Activated naive CD8-positive, alpha-beta T cell treated with anti-CD3 and anti-CD28 coated beads for 36 hours (primary cell): Measurements from ENCODE around the gene AMBP. TPM values are rescaled to one million over a fixed set of nuclear protein-coding genes. Genes with fewer than 3 reads are reported as not detected.

Experiments used
- DNase-seq: peaks from one replicate; pipeline ENCODE4 v3.0.0; 2021
- H3K27ac Mint-ChIP-seq: one replicate; pipeline ENCODE4 v1.8.0; 2022; ENCODE audit warnings: mild to moderate bottlenecking, moderate library complexity, mixed read lengths
- H3K27me3 Mint-ChIP-seq: one replicate; pipeline ENCODE4 v1.8.0; 2022; ENCODE audit warnings: mild to moderate bottlenecking, mixed read lengths
- H3K36me3 Mint-ChIP-seq: one replicate; pipeline ENCODE4 v1.8.0; 2021; ENCODE audit warnings: mild to moderate bottlenecking, mixed read lengths
- H3K4me1 Mint-ChIP-seq: one replicate; pipeline ENCODE4 v1.8.0; 2021; ENCODE audit warnings: mixed read lengths
- H3K4me3 Mint-ChIP-seq: one replicate; pipeline ENCODE4 v1.8.0; 2022; ENCODE audit warnings: mild to moderate bottlenecking, moderate library complexity, mixed read lengths
- H3K9me3 Mint-ChIP-seq: one replicate; pipeline ENCODE4 v1.8.0; 2022; ENCODE audit warnings: mixed read lengths
- total RNA-seq, 2 experiments: library from RNA; stranded (reverse); gene quantifications; one replicate each; pipeline ENCODE4 v1.2.3, GENCODE V29; 2021

The AMBP gene
- total RNA-seq, 2 experiments from 2014 or later: not detected

GRCh38 chr9:114099669-114100270 is 21.7 kb upstream of the AMBP start:
- DNase-seq: no peak
- peaks cover 52% of the 10 kb centered on the region for H3K27me3 Mint-ChIP-seq
- H3K4me3 Mint-ChIP-seq: no peak overlapping the region
- H3K27ac Mint-ChIP-seq: no peak overlapping the region
- peaks cover 6% of the 10 kb centered on the region for H3K4me1 Mint-ChIP-seq
- H3K36me3 Mint-ChIP-seq: no peaks in the 10 kb centered on the region
- peaks cover 7% of the 10 kb centered on the region for H3K9me3 Mint-ChIP-seq

DNA sequence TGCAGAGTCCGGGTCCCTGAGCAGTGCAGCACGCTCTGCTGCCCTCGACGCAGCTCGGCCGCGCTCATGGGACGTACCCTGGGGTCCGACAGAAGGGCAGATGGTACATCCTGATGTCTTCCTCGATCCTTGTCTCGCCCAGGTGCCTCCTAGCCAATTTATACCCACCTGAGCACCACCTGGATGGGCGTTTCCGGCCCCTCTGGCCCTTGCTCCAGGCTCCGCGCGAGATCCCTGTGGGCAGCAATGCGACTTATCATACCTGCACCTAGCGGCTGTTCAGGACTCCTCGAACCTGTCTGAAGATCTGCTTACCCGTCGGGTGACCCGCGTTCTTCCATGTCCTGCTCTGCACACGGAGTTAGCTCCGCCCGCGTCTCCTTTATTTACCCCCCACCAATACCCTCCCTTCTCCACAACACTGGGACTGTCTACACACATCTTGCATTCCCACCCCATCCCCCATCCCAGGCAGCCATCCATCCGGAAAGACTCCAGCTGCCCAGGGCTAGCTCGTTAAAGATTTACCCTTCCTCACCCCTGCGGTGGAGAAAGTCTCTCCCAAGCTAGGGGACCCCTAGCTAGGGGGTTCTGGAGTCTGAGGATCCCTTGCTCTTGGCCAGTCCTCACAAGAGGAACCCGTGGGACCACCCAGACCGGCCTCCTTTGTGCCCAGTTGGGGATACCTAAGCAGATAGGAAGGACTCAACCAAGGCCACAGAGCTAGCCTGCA is 21.0 kb upstream of the AMBP start, which contains the start of gene KIF12:
Gene KIF12, minus strand, starts transcription at position 357 of the 733 bp plus-strand sequence. Its CDS starts 16 bp downstream, at position 341.
- Mint-ChIP-seq H3K27ac (no peak within 1 kb of the TSS), H3K4me3 (no peak within 1 kb of the TSS), H3K4me1 (peaks cover 6% of the 10 kb centered on the region), H3K9me3 (peaks cover 7% of the 10 kb centered on the region), H3K27me3 (peaks cover 57% of the 10 kb centered on the region), H3K36me3 (no peaks in the 10 kb centered on the region)
- no peak for DNase-seq

DNA sequence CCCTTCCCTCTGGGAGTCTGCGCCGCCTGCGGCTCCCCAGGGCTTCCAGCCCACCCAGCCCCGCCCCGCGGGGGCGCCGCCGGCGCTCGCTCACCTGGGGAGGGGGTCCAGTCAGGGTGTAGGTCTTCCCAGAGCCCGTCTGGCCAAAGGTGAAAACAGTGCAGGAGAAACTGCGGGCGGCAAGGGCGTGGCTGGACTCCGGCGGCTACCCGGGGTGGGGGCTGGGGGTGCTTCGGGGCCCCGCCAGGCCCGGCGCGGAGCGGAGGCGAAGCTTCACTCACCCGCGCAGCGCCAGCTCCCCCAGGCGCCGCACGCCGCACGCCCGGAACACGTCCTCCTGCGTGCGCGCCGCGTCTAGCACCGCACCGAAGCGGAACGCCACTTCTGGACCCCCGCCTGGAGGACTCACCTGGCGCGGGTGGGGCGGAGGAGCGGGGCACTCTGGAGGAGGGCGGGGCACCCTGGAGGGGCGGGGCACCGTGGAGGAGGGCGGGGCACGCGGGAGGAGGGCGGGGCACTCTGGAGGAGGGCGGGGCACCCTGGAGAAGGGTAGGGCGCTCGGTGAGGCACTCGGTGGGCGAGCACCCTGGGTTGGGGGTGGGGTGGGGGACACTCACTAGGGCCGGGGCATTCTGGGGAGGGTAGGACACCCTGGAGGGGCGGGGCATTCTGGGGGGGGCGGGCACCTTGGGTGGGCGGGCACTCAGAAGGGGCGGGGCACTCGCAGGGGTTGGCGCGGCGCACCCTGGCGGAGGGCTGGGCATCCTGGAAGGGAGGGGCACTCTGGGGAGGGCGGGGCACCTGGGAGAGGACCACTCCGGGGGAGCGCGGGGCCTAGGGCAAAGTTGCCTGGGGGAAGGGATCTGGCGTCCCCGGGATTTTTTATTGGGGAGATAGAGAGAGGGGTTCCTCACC is 20.2 kb upstream of the AMBP start:
- H3K27me3 Mint-ChIP-seq: peaks cover 60% of the 10 kb centered on the region
- no peak overlapping the region for H3K27ac Mint-ChIP-seq
- no peaks in the 10 kb centered on the region for H3K36me3 Mint-ChIP-seq
- peaks cover 6% of the 10 kb centered on the region for H3K4me1 Mint-ChIP-seq
- peaks cover 7% of the 10 kb centered on the region for H3K9me3 Mint-ChIP-seq
- DNase-seq: peak; percentile 35
- H3K4me3 Mint-ChIP-seq: no peak overlapping the region

GRCh38 chr9:114097613-114098020 is 19.5 kb upstream of the AMBP start:
- Mint-ChIP-seq H3K4me3 (no peak overlapping the region), H3K36me3 (no peaks in the 10 kb centered on the region), H3K9me3 (peaks cover 6% of the 10 kb centered on the region), H3K27me3 (peaks cover 56% of the 10 kb centered on the region), H3K27ac (no peak overlapping the region), H3K4me1 (peaks cover 6% of the 10 kb centered on the region)
- DNase-seq: no peak

DNA sequence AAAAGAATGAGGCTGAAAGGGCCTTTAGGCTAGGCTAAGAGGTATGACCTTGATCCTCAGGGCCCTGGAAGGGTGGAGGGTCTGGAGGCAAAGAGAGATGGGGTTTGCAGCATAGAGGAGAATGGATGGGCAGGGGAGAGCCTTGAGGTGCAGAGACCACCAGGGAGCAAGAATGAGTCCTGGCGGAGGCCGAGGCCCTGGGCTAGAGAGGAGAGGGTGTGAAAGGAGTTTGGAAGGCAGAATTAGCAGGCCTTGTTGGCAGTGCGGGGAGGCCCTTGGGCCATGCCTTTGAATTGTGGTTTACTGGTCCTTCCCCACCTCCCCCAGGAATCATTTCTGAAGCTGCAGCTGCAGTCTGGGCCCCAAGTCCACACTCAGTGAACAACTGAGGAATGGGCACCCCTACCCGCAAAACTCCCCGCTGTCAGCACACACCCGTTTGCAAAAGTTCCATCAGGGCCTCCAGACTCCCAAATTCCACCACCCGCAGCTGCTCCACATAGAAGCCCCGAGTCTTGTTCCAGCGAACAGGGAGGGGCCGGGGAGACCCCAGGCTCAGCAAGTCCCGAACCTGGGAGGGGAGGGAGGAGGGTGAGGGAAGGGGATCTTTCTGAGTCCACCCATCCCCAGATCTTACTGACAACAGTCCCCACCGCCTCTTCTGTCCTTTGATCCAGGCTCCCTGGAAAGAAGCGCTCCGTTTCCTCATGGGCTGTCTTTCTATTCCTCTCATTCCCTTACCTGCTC is 18.9 kb upstream of the AMBP start:
- Mint-ChIP-seq H3K27ac (no peak overlapping the region), H3K36me3 (no peaks in the 10 kb centered on the region), H3K9me3 (peaks cover 3% of the 10 kb centered on the region), H3K4me1 (peaks cover 6% of the 10 kb centered on the region), H3K4me3 (no peak overlapping the region), H3K27me3 (peaks cover 53% of the 10 kb centered on the region)
- no peak for DNase-seq

DNA sequence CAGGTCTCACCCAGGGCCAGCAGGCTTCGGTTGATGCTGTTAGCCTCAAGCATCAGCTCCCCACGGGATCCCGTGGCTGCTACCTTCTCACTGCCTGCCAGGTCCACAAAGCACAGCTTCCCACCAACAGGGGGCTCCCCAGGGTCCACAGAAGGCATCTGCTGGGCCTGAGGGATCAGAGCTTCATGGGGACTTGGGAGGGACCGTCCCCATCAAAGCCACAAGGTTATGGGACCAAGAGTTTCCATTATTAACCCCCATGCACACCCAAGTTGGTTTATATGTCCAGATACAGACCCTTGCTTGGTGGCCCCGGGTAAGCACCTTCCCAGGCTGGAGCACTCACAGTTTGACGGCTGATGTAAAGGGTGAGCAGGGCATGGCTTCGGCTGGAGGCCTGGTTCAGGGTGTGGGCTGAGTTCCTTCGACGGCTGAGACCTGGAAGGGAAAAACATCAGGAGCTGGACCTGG is 18.0 kb upstream of the AMBP start:
- H3K4me3 Mint-ChIP-seq: no peak overlapping the region

GRCh38 chr9:114094971-114095370 is 16.9 kb upstream of the AMBP start:
- peaks cover 48% of the 10 kb centered on the region for H3K27me3 Mint-ChIP-seq
- H3K4me1 Mint-ChIP-seq: peaks cover 6% of the 10 kb centered on the region
- no peak overlapping the region for H3K4me3 Mint-ChIP-seq
- H3K9me3 Mint-ChIP-seq: no peaks in the 10 kb centered on the region
- DNase-seq: no peak
- H3K27ac Mint-ChIP-seq: no peak overlapping the region
- H3K36me3 Mint-ChIP-seq: no peaks in the 10 kb centered on the region

More for the DNA sequence above, 18.0 kb upstream of the AMBP start:
- Mint-ChIP-seq H3K9me3 (no peaks in the 10 kb centered on the region), H3K36me3 (no peaks in the 10 kb centered on the region), H3K27ac (no peak overlapping the region), H3K27me3 (peaks cover 50% of the 10 kb centered on the region), H3K4me1 (peaks cover 6% of the 10 kb centered on the region)
- peak; percentile 16 for DNase-seq

DNA sequence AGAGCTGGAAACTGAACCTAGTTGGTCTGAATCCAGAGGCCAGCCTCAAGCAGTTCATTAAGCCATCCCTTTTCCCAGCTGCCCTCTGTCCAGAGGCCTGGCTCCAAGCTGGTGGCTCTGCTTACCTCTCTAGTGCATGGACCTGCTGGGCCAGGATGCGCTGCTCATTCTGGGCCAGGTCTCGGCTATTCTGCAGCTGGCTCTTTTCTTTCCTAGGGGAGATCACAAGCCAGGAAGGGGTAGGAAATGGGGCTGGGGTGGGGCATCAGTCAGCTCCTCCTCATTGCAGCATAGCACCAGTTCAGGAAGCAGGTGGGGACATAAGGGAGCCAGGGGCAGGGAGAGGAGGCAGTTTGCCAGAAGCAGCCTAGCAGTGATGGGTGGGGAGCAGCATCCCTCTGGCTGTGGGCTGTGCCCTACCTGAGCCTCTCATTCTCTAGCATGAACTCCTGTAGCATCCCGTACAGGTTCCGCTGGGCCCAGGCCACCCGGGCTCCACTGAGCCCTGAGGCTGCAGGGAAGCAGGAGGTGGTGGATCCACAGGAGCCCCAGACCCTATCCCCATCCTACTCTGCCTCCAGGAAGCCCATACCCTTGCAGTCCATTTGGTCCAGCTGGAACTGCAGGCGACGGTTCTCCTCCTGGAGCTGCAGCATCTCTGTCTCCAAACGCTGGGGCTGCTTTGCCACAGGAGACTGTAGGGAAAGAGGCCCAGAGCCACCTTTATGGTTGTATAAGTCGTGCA is 15.8 kb upstream of the AMBP start:
- Mint-ChIP-seq H3K27ac (no peak overlapping the region), H3K9me3 (no peaks in the 10 kb centered on the region)

GRCh38 chr9:114093031-114093471 is 15.0 kb upstream of the AMBP start:
- Mint-ChIP-seq H3K9me3 (no peaks in the 10 kb centered on the region), H3K4me1 (peaks cover 6% of the 10 kb centered on the region), H3K36me3 (no peaks in the 10 kb centered on the region), H3K27me3 (peaks cover 40% of the 10 kb centered on the region), H3K27ac (no peak overlapping the region), H3K4me3 (no peak overlapping the region)
- DNase-seq: no peak

More for the DNA sequence above, 15.8 kb upstream of the AMBP start:
- no peak for DNase-seq
- no peak overlapping the region for H3K4me3 Mint-ChIP-seq
- peaks cover 6% of the 10 kb centered on the region for H3K4me1 Mint-ChIP-seq
- H3K36me3 Mint-ChIP-seq: no peaks in the 10 kb centered on the region
- peaks cover 42% of the 10 kb centered on the region for H3K27me3 Mint-ChIP-seq

DNA sequence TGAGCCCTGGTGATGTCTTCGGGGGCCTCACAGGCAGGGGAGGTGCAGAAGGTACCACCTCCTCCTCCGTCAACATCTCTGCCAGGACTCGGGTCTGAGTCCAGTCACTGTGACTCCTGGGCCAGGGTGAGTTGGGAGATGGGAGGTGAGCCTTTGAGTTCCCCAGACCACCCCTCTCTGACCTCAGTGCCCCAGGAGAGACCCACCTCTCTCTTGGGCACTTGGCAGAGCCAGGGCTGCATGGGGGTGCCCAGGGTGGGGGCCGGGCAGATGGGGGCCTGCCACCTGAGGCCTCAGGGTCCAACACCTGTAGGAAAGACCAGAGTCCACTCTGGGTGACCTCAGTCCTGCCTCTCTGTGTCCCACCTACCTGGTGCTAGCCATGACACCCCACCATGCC is 14.2 kb upstream of the AMBP start:
- Mint-ChIP-seq H3K36me3 (no peaks in the 10 kb centered on the region), H3K4me1 (peaks cover 2% of the 10 kb centered on the region), H3K27me3 (peaks cover 36% of the 10 kb centered on the region), H3K9me3 (no peaks in the 10 kb centered on the region), H3K4me3 (no peak overlapping the region), H3K27ac (no peak overlapping the region)
- no peak for DNase-seq

DNA sequence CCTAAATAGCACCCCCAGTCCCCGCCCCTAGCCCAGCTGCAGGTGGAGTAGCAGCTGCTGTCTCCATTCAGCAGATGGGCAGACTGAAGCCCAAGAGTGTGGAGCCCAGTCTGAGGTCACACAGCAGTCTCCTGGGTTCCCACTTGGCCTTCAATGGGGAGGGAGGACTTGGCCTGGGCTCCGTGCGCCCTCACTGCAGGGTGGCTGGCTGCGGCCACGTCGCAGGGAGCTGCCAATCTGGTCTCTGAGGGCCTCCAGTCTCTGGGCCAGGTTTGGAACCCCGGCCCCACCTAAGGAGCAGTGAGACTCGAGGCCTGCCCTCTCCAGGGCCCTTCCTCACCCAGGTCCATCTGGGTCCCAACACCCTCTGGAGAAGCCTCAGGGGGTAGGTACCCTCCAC is 13.6 kb upstream of the AMBP start:
- Mint-ChIP-seq H3K27me3 (peaks cover 30% of the 10 kb centered on the region), H3K9me3 (no peaks in the 10 kb centered on the region), H3K36me3 (no peaks in the 10 kb centered on the region), H3K27ac (no peak overlapping the region), H3K4me3 (no peak overlapping the region), H3K4me1 (peaks cover under 1% of the 10 kb centered on the region)
- no peak for DNase-seq

DNA sequence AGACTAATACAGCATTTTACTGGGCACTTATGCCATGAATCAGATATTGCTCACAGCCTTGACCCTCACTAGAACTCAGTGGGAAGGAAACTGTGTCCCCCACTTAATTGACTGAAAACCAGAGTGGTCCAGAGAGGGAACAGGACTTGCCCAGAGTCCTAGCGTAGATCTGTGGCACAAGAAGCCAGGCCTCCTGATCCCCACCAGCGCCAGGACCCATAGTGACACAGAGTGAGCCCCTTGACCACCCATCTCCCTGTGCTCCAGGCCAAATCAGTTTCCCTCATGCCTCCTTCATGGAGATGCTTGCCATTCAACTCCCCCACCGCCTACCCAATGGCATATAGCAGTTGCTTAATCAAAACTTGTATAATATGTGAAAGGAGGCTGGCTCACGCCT is 12.7 kb upstream of the AMBP start:
- Mint-ChIP-seq H3K27me3 (peaks cover 20% of the 10 kb centered on the region), H3K36me3 (no peaks in the 10 kb centered on the region), H3K4me3 (no peak overlapping the region), H3K4me1 (no peaks in the 10 kb centered on the region), H3K9me3 (no peaks in the 10 kb centered on the region), H3K27ac (no peak overlapping the region)
- DNase-seq: no peak

DNA sequence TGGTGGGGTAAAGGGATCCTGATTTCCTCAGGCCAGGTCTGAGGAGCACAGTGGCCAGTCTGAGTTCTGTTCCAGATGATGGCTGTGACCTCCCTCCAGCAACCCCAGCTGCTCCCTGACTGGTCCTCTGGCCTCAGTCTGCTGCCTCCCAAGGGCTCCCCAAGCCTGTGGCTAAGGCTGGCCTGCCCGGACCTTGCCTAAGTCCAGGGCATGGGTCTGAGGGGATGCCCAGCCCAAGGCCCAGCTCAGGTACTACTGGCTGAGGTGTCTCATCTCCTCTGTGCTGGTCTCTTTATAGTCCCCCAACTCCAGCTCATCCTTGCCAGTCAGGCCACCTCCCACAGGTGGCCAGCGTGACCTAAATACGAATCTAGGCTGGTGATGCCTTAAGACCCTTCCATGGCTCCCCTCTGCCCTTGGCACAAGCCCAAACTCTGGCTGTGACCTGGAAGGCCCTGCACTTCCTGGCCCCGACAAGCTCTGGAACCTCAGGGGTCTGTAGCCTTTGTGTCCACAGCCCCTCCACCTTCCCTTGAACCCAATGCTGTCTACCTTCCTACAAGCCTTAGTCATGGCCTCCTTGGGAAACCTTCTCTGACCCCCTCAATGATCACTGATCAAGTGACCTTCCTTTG is 11.2 kb upstream of the AMBP start:
- Mint-ChIP-seq H3K27me3 (peaks cover 7% of the 10 kb centered on the region), H3K4me1 (no peaks in the 10 kb centered on the region), H3K4me3 (no peak overlapping the region), H3K9me3 (no peaks in the 10 kb centered on the region), H3K36me3 (no peaks in the 10 kb centered on the region), H3K27ac (no peak overlapping the region)
- no peak for DNase-seq
